Adipocyte (in vitro differentiated cells): ENCODE measurements around the gene DPM1.
"Not testable (repeated sequence)": the region's sequence is repeated elsewhere in the genome, so short reads cannot be mapped to it uniquely, and the experiment has no call there.

Experiments
- DNase-seq: peaks from one replicate; pipeline ENCODE4 v3.0.0-alpha.2; 2015; ENCODE audit warnings: low read depth
- H3K27me3 ChIP-seq: replicated peaks from 2 replicates; pipeline ENCODE4 v1.7.0; 2013; ENCODE audit warnings: mild to moderate bottlenecking, low read length, moderate library complexity; ENCODE audit not compliant: control insufficient read depth, insufficient read depth
- H3K36me3 ChIP-seq: 2 replicates; pipeline ENCODE4 v1.7.0; 2013; ENCODE audit warnings: low read length, mild to moderate bottlenecking, moderate library complexity; ENCODE audit not compliant: control insufficient read depth, insufficient read depth, severe bottlenecking
- H3K4me1 ChIP-seq: 2 replicates; pipeline ENCODE4 v1.7.0; 2013; ENCODE audit warnings: mild to moderate bottlenecking, low read length, moderate library complexity; ENCODE audit not compliant: control insufficient read depth, insufficient read depth
- H3K4me3 ChIP-seq: 2 replicates; pipeline ENCODE4 v1.7.0; 2013; ENCODE audit warnings: mild to moderate bottlenecking, low read length, moderate library complexity
- H3K9ac ChIP-seq: 2 replicates; pipeline ENCODE4 v1.7.0; 2013; ENCODE audit warnings: mild to moderate bottlenecking, low read length, moderate library complexity
- H3K9me3 ChIP-seq: 2 replicates; pipeline ENCODE4 v1.7.0; 2013; ENCODE audit warnings: mild to moderate bottlenecking, low read length, moderate library complexity; ENCODE audit not compliant: control insufficient read depth

The DPM1 gene

GRCh38 chr20:50993876-50994275 lies 35.5 kb upstream of the DPM1 start:
- H3K4me3 ChIP-seq, result no peak overlapping the region
- H3K9me3 ChIP-seq, result no peaks in the 10 kb centered on the region
- no peaks in the 10 kb centered on the region for H3K36me3 ChIP-seq
- no peak for DNase-seq
- peaks cover 11% of the 10 kb centered on the region for H3K4me1 ChIP-seq
- H3K27me3 ChIP-seq, result peaks cover 16% of the 10 kb centered on the region
- H3K9ac ChIP-seq, result no peak overlapping the region

DNA sequence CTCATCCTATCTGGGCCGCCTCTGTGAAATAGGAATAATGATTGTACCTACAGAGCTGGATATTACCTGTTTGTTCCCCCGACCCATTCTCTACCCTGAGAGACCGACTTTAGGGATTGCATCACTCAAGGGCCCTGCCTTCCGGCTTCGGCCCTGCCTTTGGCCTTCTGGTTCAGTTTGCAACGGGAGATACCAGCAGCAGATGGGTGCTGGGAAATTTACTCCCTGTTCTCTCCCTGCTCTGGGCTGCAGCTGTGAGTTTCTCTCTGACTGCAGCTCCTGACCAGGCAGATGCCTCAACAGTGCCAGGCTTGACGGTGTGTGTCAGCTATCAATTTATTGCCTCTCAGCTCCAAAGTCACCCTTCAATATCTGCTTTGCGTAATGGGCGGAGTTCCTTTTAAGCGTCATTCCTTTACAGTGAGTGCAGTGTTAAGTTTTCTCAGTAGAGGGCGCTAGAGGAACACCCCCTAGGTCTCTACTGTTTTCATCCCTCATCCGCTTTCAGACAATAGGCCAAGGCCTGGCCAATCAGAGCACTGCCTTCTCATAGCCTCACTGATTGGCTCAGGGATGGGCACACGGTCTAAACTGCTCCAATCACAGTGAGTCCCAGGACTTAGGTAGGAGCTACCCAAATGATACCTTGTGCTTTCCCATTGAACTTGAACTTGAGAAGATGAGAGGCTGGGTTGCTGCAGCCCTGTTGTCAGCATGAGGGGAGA lies 34.6 kb upstream of the DPM1 start:
- no peaks in the 10 kb centered on the region for H3K36me3 ChIP-seq
- H3K9ac ChIP-seq, result no peak overlapping the region
- DNase-seq, result peak; percentile 62
- no peaks in the 10 kb centered on the region for H3K9me3 ChIP-seq
- peaks cover 11% of the 10 kb centered on the region for H3K4me1 ChIP-seq
- H3K4me3 ChIP-seq, result no peak overlapping the region
- H3K27me3 ChIP-seq, result peaks cover 11% of the 10 kb centered on the region

DNA sequence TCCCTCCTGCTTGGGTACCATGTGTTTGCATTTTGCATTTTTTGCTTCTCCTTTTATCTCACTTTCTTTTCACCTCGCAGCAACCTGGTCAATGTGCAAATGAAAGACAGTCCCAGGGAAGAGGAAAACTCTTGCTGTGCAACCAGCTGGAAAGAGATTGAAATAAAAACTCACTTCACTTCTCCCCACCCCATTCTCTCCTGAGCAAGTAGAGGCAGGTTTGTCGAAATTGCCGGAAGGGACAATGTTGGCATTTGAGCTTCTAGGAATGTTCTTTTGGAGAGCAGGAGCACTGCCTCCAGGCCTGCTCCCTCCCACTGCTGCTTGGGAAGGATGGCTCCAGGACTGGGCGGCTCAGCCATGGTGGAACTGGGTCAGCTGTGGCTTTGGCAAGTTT lies 34.0 kb upstream of the DPM1 start:
- DNase-seq, result no peak
- no peaks in the 10 kb centered on the region for H3K36me3 ChIP-seq
- no peak overlapping the region for H3K4me3 ChIP-seq
- H3K27me3 ChIP-seq, result peaks cover 6% of the 10 kb centered on the region
- no peaks in the 10 kb centered on the region for H3K9me3 ChIP-seq
- H3K9ac ChIP-seq, result no peak overlapping the region
- H3K4me1 ChIP-seq, result peaks cover 6% of the 10 kb centered on the region

DNA sequence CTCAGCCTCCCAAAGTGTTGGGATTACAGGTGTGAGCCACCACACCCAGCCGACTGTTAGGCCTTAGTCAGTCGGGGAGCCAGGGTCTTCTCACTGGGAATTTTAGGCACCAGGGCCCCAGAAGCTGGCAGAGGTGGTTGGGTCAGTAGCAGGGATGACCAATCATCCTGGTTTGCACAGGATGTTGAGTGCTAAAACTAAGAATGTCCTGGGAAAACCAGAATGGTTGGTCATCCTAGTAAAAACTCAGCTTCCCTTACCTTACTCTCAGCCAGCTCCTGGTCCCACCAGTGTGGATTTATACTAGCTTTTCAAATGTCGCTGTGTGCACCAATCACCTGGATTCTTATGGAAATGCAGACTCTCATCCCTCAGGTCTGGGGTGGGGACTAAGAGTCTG lies 32.7 kb upstream of the DPM1 start:
- Histone ChIP-seq H3K4me1 (no peaks in the 10 kb centered on the region), H3K27me3 (no peaks in the 10 kb centered on the region), H3K36me3 (no peaks in the 10 kb centered on the region), H3K9me3 (no peaks in the 10 kb centered on the region), H3K4me3 (no peak overlapping the region), H3K9ac (no peak overlapping the region)
- no peak for DNase-seq

DNA sequence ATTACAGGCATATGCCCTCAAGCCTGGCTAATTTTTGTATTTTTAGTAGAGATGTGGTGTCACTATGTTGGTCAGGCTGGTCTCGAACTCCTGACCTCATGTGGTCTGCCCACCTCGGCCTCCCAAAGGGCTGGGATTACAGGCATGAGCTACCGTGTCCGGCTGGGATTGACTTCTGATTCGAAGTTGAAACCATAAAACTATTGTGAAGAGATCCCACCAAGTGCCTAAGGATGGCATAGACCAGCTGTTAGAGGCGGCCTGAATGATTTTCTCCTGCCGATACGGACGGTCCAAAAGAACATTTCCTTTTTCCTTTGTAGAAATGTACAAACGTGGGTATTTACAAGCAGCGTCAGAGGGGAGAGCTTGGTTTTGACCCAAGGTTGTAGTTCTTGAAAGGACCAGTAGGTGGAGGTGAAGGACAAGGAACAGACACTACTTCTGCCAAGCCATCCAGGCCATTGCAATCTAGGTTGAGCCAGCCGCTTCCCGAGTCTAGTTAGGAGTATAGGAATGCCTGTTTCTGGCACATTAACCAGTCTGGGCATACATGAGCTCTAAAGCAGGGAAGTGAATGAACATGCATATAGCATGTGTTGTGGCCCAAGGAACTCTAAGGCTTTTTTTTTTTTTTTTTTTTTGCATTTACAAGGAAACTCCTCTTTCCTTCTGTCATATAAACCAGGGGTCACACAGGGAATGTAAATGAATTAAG lies 29.3 kb upstream of the DPM1 start:
- H3K9me3 ChIP-seq, result no peaks in the 10 kb centered on the region

GRCh38 chr20:50983321-50983720 lies 25.0 kb upstream of the DPM1 start:
- H3K9me3 ChIP-seq, result no peaks in the 10 kb centered on the region
- H3K27me3 ChIP-seq, result no peaks in the 10 kb centered on the region
- no peaks in the 10 kb centered on the region for H3K36me3 ChIP-seq
- DNase-seq, result no peak
- no peak overlapping the region for H3K9ac ChIP-seq
- no peak overlapping the region for H3K4me3 ChIP-seq
- peaks cover 17% of the 10 kb centered on the region for H3K4me1 ChIP-seq

More for the DNA sequence above, 29.3 kb upstream of the DPM1 start:
- peak; percentile 95 for DNase-seq
- H3K27me3 ChIP-seq, result no peaks in the 10 kb centered on the region
- H3K36me3 ChIP-seq, result no peaks in the 10 kb centered on the region
- peak overlapping the region; percentile 66 for H3K9ac ChIP-seq
- peak overlapping the region; percentile 51 for H3K4me3 ChIP-seq
- no peaks in the 10 kb centered on the region for H3K4me1 ChIP-seq

DNA sequence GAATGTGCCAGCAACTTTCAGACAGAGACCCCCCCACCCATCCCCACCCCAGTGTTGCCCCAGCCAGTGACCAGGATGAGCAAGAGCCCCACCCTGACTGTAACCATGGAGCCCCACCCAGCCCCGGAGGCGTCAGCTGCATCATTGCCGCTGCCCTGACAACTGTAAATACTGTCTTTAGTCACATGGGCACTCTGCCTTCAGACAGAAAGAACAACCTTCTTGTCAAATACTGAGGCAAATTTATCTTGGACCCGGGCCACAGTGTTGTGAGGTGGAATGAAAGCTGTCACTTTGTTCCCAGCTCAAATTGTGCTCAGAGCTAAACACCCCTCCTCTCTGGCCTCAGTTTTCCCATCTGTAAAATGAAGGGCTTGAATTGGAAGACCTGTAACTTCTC lies 24.0 kb upstream of the DPM1 start:
- no peaks in the 10 kb centered on the region for H3K9me3 ChIP-seq
- DNase-seq, result peak; percentile 71

DNA sequence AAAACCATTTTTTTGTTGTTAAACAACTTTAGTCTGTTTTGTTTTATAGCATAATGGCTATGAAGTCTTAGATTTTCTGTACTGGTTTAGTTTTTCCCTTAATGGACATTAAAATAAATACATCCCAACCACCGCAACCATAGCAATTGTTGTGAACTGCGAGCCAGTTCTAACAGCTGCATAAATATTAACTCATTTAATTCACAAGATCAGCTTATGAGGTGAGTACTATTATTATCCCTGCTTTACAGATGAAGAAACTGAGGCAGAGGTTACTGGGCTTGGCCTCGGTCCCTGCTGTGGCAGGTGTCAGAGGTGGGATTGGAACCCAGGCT lies 23.3 kb upstream of the DPM1 start:
- DNase-seq, result no peak
- Histone ChIP-seq H3K9ac (no peak overlapping the region), H3K4me3 (no peak overlapping the region), H3K36me3 (no peaks in the 10 kb centered on the region), H3K9me3 (no peaks in the 10 kb centered on the region), H3K4me1 (peaks cover 17% of the 10 kb centered on the region), H3K27me3 (no peaks in the 10 kb centered on the region)

More for the DNA sequence above, 24.0 kb upstream of the DPM1 start:
- Histone ChIP-seq H3K9ac (no peak overlapping the region), H3K27me3 (no peaks in the 10 kb centered on the region), H3K4me3 (no peak overlapping the region), H3K4me1 (peaks cover 17% of the 10 kb centered on the region), H3K36me3 (no peaks in the 10 kb centered on the region)

DNA sequence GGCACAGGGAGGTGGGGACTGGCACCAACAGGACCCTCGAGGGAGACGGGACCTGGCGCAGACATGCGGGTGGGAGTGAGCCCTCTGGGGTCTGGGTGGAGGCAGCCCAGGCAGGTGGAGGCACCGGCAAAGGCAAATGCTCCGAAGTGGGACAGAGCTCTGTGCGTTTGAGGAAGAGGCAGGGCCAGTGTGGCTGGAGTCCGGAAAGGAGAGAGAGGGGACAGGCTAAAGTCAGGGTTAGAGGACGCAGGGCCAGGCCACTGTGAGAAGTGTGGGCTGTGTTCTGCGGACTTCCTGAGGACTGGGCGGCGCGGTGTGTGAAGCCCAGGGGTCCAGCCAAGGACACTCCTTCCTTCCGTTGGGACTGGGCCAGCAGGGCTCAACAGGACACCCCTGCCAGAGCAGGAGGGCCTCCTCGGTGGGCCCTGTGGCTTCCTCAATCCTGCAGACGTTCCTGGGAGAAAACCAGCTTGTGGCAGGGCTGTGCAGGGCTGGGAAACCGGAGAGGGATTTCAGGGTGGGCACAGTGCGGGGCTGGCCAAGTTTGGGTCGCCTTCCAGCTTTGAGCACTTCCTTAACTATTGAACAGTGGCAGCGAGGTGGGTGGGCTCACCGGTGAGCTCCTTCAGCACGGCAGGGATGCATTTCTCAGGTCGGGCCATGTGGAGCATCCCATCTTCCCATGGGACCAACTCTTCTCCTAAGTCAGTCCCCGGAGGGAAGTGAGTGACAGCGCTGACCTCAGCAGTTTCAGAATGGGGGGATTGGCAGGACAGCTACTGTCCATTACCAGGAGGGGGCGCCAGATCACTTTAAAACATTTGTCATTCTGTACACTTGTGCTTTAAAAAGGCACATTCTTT lies 22.8 kb upstream of the DPM1 start:
- Histone ChIP-seq H3K4me3 (no peak overlapping the region), H3K9ac (no peak overlapping the region), H3K4me1 (peaks cover 17% of the 10 kb centered on the region), H3K36me3 (no peaks in the 10 kb centered on the region), H3K9me3 (no peaks in the 10 kb centered on the region), H3K27me3 (no peaks in the 10 kb centered on the region)
- peak; percentile 94 for DNase-seq

DNA sequence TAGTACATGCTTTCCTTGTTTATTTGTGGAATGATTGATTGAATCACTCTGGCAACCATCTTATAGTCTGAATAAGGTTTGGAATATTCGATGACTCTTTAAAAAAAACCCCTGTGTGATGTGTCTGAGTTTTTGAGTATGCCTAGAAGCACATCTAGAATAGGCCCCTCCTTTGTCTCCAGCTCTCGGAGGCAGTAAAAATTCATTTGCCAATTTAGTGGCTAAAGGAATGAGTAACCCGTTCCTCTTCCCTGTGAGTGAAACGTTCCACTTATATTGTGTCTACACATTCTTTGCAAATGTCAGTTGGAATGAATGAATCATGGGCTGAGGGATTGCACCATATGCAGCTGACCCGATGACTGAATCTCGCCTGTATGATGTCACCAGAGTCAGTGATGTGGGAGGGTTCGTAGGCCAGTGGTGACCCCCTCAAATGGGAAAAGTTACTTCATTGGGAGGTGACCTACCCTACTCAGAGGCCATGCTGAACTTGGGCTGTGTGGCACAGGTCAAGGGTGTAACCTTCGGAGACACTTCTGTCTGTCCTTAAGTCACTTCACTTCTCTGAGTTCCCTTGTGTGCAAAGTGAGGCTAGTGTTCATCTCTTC lies 21.8 kb upstream of the DPM1 start:
- no peak overlapping the region for H3K9ac ChIP-seq
- peak; percentile 98 for DNase-seq
- no peaks in the 10 kb centered on the region for H3K27me3 ChIP-seq
- H3K36me3 ChIP-seq, result no peaks in the 10 kb centered on the region
- H3K4me1 ChIP-seq, result peaks cover 17% of the 10 kb centered on the region
- H3K9me3 ChIP-seq, result no peaks in the 10 kb centered on the region
- H3K4me3 ChIP-seq, result no peak overlapping the region

DNA sequence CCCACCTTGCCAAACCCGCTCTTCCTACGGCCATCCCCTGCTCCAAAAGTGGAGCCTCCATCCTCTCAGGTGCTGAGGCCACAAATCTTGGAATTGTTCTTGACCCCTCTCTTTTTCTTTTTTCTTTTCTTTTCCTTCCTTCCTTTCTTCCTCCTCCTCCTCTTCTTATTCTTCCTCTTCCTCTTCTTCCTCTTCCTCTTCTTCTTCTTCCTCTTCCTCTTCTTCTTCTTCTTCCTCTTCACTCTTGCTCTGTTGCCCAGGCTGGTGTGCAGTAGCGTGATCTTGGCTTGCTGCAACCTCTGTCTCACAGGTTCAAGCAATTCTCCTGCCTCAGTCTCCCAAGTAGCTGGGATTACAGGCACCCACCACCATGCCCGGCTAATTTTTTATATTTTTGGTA lies 20.2 kb upstream of the DPM1 start:
- not testable (repeated sequence) for H3K9ac ChIP-seq, DNase-seq, H3K36me3 ChIP-seq, H3K27me3 ChIP-seq, H3K4me3 ChIP-seq, H3K9me3 ChIP-seq
- H3K4me1 ChIP-seq, result peaks cover 17% of the 10 kb centered on the region
